ACC112 (cell line): ENCODE results near the gene SGCD.

ENCODE experiments used
- H2AFZ ChIP-seq: fragments of 200-600 bp; sonication (generic); one replicate; pipeline ENCODE4 v1.6.0; 2017; ENCODE audit warnings: antibody characterized with exemption, low read length; ENCODE audit not compliant: unreplicated experiment
- H3K27ac ChIP-seq: fragments of 200-600 bp; sonication (generic); 2 replicates; pipeline ENCODE4 v1.5.1; 2014; ENCODE audit warnings: low read depth, mild to moderate bottlenecking, antibody characterized with exemption, low read length, moderate library complexity
- H3K27me3 ChIP-seq: fragments of 200-600 bp; sonication (generic); 2 replicates; pipeline ENCODE4 v1.6.1; 2014; ENCODE audit warnings: mild to moderate bottlenecking, antibody characterized with exemption, low read length, moderate library complexity, mixed read lengths; ENCODE audit not compliant: insufficient read depth
- H3K36me3 ChIP-seq: fragments of 200-600 bp; sonication (generic); 2 replicates; pipeline ENCODE4 v1.6.1; 2016; ENCODE audit warnings: mild to moderate bottlenecking, antibody characterized with exemption, low read length, moderate library complexity, mixed read lengths; ENCODE audit not compliant: insufficient read depth
- H3K4me1 ChIP-seq: fragments of 200-600 bp; sonication (generic); one replicate; pipeline ENCODE4 v1.6.1; 2016; ENCODE audit warnings: low read length, mixed read lengths; ENCODE audit not compliant: insufficient read depth, unreplicated experiment, control insufficient read depth
- H3K4me3 ChIP-seq: fragments of 200-600 bp; sonication (generic); 2 replicates; pipeline ENCODE4 v1.5.1; 2014; ENCODE audit warnings: mild to moderate bottlenecking, low read depth, low read length
- H3K79me2 ChIP-seq: fragments of 200-600 bp; sonication (generic); one replicate; pipeline ENCODE4 v1.6.0; 2016; ENCODE audit warnings: low read length; ENCODE audit not compliant: control insufficient read depth, unreplicated experiment, insufficient read depth

SGCD gene

GRCh38 chr5:156451505-156451904 lies 124.5 kb downstream of the SGCD start:
- Histone ChIP-seq H3K36me3 (no peaks in the 10 kb centered on the region), H3K4me3 (no peak overlapping the region), H3K79me2 (no peaks in the 10 kb centered on the region), H3K27ac (no peak overlapping the region), H3K4me1 (no peaks in the 10 kb centered on the region), H2AFZ (no peak overlapping the region), H3K27me3 (no peaks in the 10 kb centered on the region)

- H3K36me3 ChIP-seq: no peaks in the 10 kb centered on the region
- no peaks in the 10 kb centered on the region for H3K27me3 ChIP-seq
- no peaks in the 10 kb centered on the region for H3K4me1 ChIP-seq
- H3K79me2 ChIP-seq: no peaks in the 10 kb centered on the region
- no peak overlapping the region for H3K4me3 ChIP-seq
- H2AFZ ChIP-seq: no peak overlapping the region
- no peak overlapping the region for H3K27ac ChIP-seq
Measured at GRCh38 chr5:156456857-156457256, 129.9 kb downstream of the SGCD start.

- no peak overlapping the region for H3K27ac ChIP-seq
- H2AFZ ChIP-seq: no peak overlapping the region
- H3K79me2 ChIP-seq: no peaks in the 10 kb centered on the region
- H3K36me3 ChIP-seq: no peaks in the 10 kb centered on the region
- no peak overlapping the region for H3K4me3 ChIP-seq
- H3K4me1 ChIP-seq: no peaks in the 10 kb centered on the region
- no peaks in the 10 kb centered on the region for H3K27me3 ChIP-seq
Measured at GRCh38 chr5:156459812-156460385, 132.9 kb downstream of the SGCD start.

GRCh38 chr5:156460471-156460870 lies 133.5 kb downstream of the SGCD start:
- no peak overlapping the region for H3K27ac ChIP-seq
- no peaks in the 10 kb centered on the region for H3K36me3 ChIP-seq
- no peak overlapping the region for H3K4me3 ChIP-seq

GRCh38 chr5:156466871-156467270 lies 139.9 kb downstream of the SGCD start:
- no peaks in the 10 kb centered on the region for H3K4me1 ChIP-seq
- H3K27ac ChIP-seq: no peak overlapping the region
- no peak overlapping the region for H2AFZ ChIP-seq
- no peaks in the 10 kb centered on the region for H3K79me2 ChIP-seq
- no peaks in the 10 kb centered on the region for H3K36me3 ChIP-seq
- no peak overlapping the region for H3K4me3 ChIP-seq
- H3K27me3 ChIP-seq: no peaks in the 10 kb centered on the region

More at GRCh38 chr5:156460471-156460870, 133.5 kb downstream of the SGCD start:
- no peak overlapping the region for H2AFZ ChIP-seq
- H3K79me2 ChIP-seq: no peaks in the 10 kb centered on the region
- H3K27me3 ChIP-seq: no peaks in the 10 kb centered on the region
- H3K4me1 ChIP-seq: no peaks in the 10 kb centered on the region

- Histone ChIP-seq H3K4me1 (peaks cover 15% of the 10 kb centered on the region), H3K27ac (no peak overlapping the region), H3K27me3 (no peaks in the 10 kb centered on the region), H3K36me3 (no peaks in the 10 kb centered on the region), H3K79me2 (no peaks in the 10 kb centered on the region), H3K4me3 (no peak overlapping the region), H2AFZ (no peak overlapping the region)
Measured at GRCh38 chr5:156469636-156470035, 142.7 kb downstream of the SGCD start.

GRCh38 chr5:156471893-156472292 lies 144.9 kb downstream of the SGCD start:
- Histone ChIP-seq H2AFZ (no peak overlapping the region), H3K27me3 (no peaks in the 10 kb centered on the region), H3K79me2 (no peaks in the 10 kb centered on the region), H3K27ac (no peak overlapping the region), H3K4me1 (peaks cover 31% of the 10 kb centered on the region), H3K4me3 (no peak overlapping the region), H3K36me3 (no peaks in the 10 kb centered on the region)

GRCh38 chr5:156473269-156473908 lies 146.4 kb downstream of the SGCD start:
- Histone ChIP-seq H3K4me1 (peaks cover 31% of the 10 kb centered on the region), H2AFZ (no peak overlapping the region), H3K27me3 (no peaks in the 10 kb centered on the region), H3K4me3 (peak overlapping the region; percentile 2; the same call in 1 of the 2 replicates), H3K36me3 (no peaks in the 10 kb centered on the region), H3K27ac (peak overlapping the region; percentile 73), H3K79me2 (no peaks in the 10 kb centered on the region)

- Histone ChIP-seq H3K79me2 (no peaks in the 10 kb centered on the region), H3K4me1 (peaks cover 31% of the 10 kb centered on the region), H3K27me3 (no peaks in the 10 kb centered on the region), H2AFZ (no peak overlapping the region), H3K36me3 (no peaks in the 10 kb centered on the region), H3K27ac (peak overlapping the region; percentile 73; the same call in 1 of the 2 replicates), H3K4me3 (no peak overlapping the region)
Measured at GRCh38 chr5:156474251-156474650, 147.3 kb downstream of the SGCD start.

- no peaks in the 10 kb centered on the region for H3K79me2 ChIP-seq
- no peak overlapping the region for H2AFZ ChIP-seq
- peak overlapping the region; percentile 37 for H3K27ac ChIP-seq
- no peaks in the 10 kb centered on the region for H3K36me3 ChIP-seq
- peaks cover 31% of the 10 kb centered on the region for H3K4me1 ChIP-seq
- H3K4me3 ChIP-seq: no peak overlapping the region
- no peaks in the 10 kb centered on the region for H3K27me3 ChIP-seq
Measured at GRCh38 chr5:156475182-156476157, 148.5 kb downstream of the SGCD start.
